Body of pancreas (tissue), 4 donors: Measurements from ENCODE around the gene NPAS2.

ENCODE experiments used
- CTCF ChIP-seq, 7 experiments: fragments of 450-650 bp in 4 of 7; fragments of 200-600 bp in 3 of 7; sonication (generic) in 3 of 7; IDR thresholded peaks; one replicate each; pipeline ENCODE4 v1.5.1; 2016 to 2019; ENCODE audit warnings: antibody characterized with exemption in 7 of 7
- POLR2A ChIP-seq, 3 donors: fragments of 450-650 bp; IDR thresholded peaks; one replicate each; pipeline ENCODE4 v1.6.1; 2016; ENCODE audit warnings: antibody characterized with exemption in 3 of 3, mild to moderate bottlenecking in 2 of 3

GRCh38 chr2:101045330-101045729 lies 225.4 kb downstream of the NPAS2 start:
- TF ChIP-seq CTCF (IDR thresholded peaks at IDR 0.05), result no peak
- no peak for TF ChIP-seq POLR2A (IDR thresholded peaks at IDR 0.05)
